ENCODE measurements around the gene FHAD1. TPM values are rescaled to one million over a fixed set of nuclear protein-coding genes. Genes with fewer than 3 reads are reported as not detected.
A peak's percentile ranks its signal among the peaks of the same experiment; 100 is the strongest.

The FHAD1 gene
- total and polyA plus RNA-seq, 9 of the 15 experiments (the other 6 are each of a cell fraction or from before 2014, with no cell fraction given), result 0.32 to 2.1 (median 1.5) TPM; not detected in 1

- TF ChIP-seq MBD1 (CRISPR knock-in tag; IDR thresholded peaks at IDR 0.05) (no peak), ZNF431 (CRISPR knock-in tag; IDR thresholded peaks at IDR 0.05) (no peak), C11orf30 (IDR thresholded peaks at IDR 0.05; ENCODE audit: low read depth) (peak; percentile 63; the same call in 1 of the 2 replicates), POLR2B (IDR thresholded peaks at IDR 0.05; ENCODE audit: low read depth, partially characterized antibody) (no peak), SRSF7 (optimal IDR thresholded peaks at IDR 0.05; ENCODE audit: low read depth, low read length) (no peak), ZNF592 (IDR thresholded peaks at IDR 0.05) (no peak), GMEB1 (CRISPR knock-in tag; IDR thresholded peaks at IDR 0.05) (peak; percentile 15; the same call in 1 of the 2 replicates), CUX1 (CRISPR knock-in tag; IDR thresholded peaks at IDR 0.05) (no peak), RBM15 (IDR thresholded peaks at IDR 0.05; ENCODE audit: insufficient read depth, low read length) (no peak)
These were observed 81.5 kb downstream of the FHAD1 start (continued) for GRCh38 chr1:15328351-15329103.

Measured in K562 (cell line).